Osteocyte (in vitro differentiated cells): ENCODE data around the gene CNPPD1. TPM values are rescaled to one million over a fixed set of nuclear protein-coding genes. Genes with fewer than 3 reads are reported as not detected.
A peak's percentile ranks its signal among the peaks of the same experiment; 100 is the strongest.

Experiments used
- DNase-seq: peaks from one replicate; pipeline ENCODE4 v3.0.0; 2021; ENCODE audit warnings: mixed read lengths; ENCODE audit not compliant: unreplicated experiment; ENCODE audit errors: extremely low spot score
- H3K27ac Mint-ChIP-seq: one replicate; pipeline ENCODE4 v1.8.0; 2021; ENCODE audit warnings: mild to moderate bottlenecking, mixed read lengths; ENCODE audit not compliant: unreplicated experiment
- H3K27me3 Mint-ChIP-seq: one replicate; pipeline ENCODE4 v1.8.0; 2021; ENCODE audit warnings: mixed read lengths; ENCODE audit not compliant: unreplicated experiment
- H3K36me3 Mint-ChIP-seq: one replicate; pipeline ENCODE4 v1.8.0; 2021; ENCODE audit warnings: mixed read lengths; ENCODE audit not compliant: unreplicated experiment
- H3K4me1 Mint-ChIP-seq: one replicate; pipeline ENCODE4 v1.8.0; 2021; ENCODE audit warnings: mixed read lengths; ENCODE audit not compliant: unreplicated experiment
- H3K4me3 Mint-ChIP-seq: one replicate; pipeline ENCODE4 v1.8.0; 2021; ENCODE audit warnings: mild to moderate bottlenecking, moderate library complexity, mixed read lengths; ENCODE audit not compliant: unreplicated experiment
- H3K9me3 Mint-ChIP-seq: one replicate; pipeline ENCODE4 v1.8.0; 2021; ENCODE audit warnings: mixed read lengths; ENCODE audit not compliant: unreplicated experiment
- total RNA-seq: library from RNA; stranded (reverse); gene quantifications from 2 replicates; pipeline ENCODE4 v1.2.1, GENCODE V29; 2021
- TF ChIP-seq, protein P1 (sequence below): fragments of 200-600 bp; sonication (generic); IDR thresholded peaks from 2 replicates; pipeline ENCODE4 v1.5.0; 2021; ENCODE audit warnings: antibody characterized with exemption, mild to moderate bottlenecking, moderate library complexity

The CNPPD1 gene
- total RNA-seq, 1 donor from 2014 or later = 45.7 TPM

DNA sequence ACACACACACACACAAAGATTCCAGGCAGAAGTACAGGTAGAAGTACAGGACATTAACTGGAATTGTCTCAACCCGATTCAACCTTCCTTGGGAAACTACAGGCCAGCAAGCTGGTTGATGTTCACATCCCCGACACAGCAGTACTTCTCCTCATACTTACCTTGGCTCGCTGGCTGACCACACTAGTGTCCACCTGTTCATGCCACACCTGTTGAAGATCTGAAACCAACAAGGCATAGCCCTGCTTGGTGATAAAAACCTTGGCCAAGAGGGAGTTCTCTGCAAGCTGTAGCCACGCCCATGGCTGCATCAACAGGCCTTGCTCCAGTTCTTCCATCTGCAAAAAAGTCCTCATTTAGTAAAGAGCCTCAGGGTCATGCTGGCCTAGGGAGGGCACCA is 18.7 kb downstream of the CNPPD1 start:
- no peaks in the 10 kb centered on the region for H3K9me3 Mint-ChIP-seq
- DNase-seq = no peak
- no peak overlapping the region for H3K27ac Mint-ChIP-seq
- TF ChIP-seq, protein P1, sequence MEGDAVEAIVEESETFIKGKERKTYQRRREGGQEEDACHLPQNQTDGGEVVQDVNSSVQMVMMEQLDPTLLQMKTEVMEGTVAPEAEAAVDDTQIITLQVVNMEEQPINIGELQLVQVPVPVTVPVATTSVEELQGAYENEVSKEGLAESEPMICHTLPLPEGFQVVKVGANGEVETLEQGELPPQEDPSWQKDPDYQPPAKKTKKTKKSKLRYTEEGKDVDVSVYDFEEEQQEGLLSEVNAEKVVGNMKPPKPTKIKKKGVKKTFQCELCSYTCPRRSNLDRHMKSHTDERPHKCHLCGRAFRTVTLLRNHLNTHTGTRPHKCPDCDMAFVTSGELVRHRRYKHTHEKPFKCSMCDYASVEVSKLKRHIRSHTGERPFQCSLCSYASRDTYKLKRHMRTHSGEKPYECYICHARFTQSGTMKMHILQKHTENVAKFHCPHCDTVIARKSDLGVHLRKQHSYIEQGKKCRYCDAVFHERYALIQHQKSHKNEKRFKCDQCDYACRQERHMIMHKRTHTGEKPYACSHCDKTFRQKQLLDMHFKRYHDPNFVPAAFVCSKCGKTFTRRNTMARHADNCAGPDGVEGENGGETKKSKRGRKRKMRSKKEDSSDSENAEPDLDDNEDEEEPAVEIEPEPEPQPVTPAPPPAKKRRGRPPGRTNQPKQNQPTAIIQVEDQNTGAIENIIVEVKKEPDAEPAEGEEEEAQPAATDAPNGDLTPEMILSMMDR = no peak
- H3K4me3 Mint-ChIP-seq = no peak overlapping the region
- H3K27me3 Mint-ChIP-seq = no peaks in the 10 kb centered on the region
- H3K4me1 Mint-ChIP-seq = peaks cover 14% of the 10 kb centered on the region
- H3K36me3 Mint-ChIP-seq = peaks cover 15% of the 10 kb centered on the region

DNA sequence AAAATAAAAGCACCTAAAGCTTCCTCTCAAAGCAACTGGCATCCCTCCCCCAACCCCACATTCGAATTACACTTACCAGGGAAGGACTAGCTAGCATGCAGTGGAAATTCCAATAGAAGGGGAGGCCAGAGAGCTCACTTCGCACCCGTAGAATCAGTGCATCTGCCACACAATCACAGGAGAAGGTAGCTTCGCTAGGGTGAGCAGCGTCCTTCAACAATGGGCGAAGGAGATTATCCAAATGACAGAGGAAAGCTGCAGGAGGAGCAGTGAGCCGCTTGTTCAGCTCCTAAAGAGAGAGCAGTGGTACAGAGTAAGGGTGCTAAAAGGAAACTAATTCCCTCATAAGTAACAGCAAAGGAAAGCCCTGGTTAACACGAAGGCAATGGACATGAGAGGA is 19.3 kb downstream of the CNPPD1 start:
- DNase-seq = no peak
- H3K27ac Mint-ChIP-seq = no peak overlapping the region
- H3K4me1 Mint-ChIP-seq = peaks cover 14% of the 10 kb centered on the region
- H3K9me3 Mint-ChIP-seq = no peaks in the 10 kb centered on the region
- H3K36me3 Mint-ChIP-seq = peaks cover 15% of the 10 kb centered on the region
- TF ChIP-seq, protein P1 = no peak
- no peak overlapping the region for H3K4me3 Mint-ChIP-seq
- H3K27me3 Mint-ChIP-seq = no peaks in the 10 kb centered on the region

DNA sequence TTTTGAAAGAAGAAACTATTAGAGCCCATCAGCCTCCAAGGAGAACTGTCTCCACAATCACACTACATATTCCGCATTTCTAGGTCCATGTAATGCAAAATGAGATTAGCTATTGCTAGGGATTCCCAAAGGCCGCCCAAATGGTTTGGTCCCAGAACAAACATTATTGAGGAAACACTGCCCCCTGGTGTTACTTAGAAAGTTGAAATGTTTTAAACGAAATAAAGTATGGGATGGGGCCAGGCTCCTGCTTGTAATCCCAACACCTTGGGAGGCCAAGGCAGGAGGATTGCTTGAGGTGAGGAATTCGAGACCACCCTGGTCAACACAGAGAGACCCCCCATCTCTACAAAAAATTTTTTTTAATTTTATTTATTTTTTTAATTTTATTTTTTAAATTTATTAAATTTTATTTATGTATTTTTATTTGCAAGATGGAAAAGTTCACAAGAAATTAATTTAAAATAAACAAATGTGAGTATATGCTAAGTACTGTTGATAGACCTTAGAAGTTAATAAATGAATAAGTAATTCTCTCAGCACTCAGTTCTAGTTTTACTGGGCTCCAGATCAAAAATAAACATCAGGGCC is 21.6 kb downstream of the CNPPD1 start:
- no peak for DNase-seq
- Mint-ChIP-seq H3K27ac (no peak overlapping the region), H3K4me3 (no peak overlapping the region), H3K4me1 (peaks cover 7% of the 10 kb centered on the region), H3K9me3 (no peaks in the 10 kb centered on the region), H3K27me3 (no peaks in the 10 kb centered on the region), H3K36me3 (peaks cover 19% of the 10 kb centered on the region)
- TF ChIP-seq, protein P1 = peak; percentile 68

DNA sequence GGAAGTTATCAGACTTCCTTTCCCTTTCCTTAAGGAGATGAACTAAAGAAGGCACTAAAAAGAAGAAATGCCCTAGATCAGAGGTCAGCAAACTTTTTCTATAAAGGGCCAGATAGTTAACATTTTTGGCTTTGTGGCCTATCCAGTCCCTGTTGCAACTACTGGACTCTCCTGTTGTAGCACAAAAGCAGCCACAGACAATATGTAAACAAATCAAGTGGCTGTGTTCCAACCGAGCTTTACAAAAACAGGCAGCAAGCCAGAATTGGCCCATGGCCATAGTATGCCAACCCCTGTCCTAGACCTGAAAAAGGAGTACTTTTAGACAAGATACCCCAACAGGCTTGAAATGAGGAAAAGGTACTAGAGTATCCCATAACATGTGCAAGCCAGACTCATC is 27.1 kb downstream of the CNPPD1 start:
- peaks cover 12% of the 10 kb centered on the region for H3K4me1 Mint-ChIP-seq
- TF ChIP-seq, protein P1 = no peak
- H3K9me3 Mint-ChIP-seq = no peaks in the 10 kb centered on the region

DNA sequence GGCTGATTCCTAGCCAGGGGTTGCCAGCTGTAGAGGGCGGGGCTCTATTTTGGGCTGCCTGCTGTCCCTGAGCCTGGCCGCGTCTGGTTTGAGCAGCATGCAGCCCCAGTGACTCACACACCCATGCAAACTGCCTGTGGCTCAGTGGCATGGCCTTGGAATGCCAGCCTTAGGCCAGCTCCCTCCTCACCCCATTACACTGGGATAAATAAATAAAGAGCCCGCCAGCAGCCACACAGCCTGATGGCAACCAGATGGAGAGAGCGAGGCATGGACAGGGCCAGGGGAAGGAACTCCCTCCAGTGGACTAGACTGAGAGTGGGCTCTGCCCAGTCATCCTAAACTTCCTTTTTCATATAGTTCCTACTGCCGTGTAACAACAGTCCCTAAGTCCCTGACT is 34.4 kb downstream of the CNPPD1 start:
- peak overlapping the region; percentile 66 for H3K27ac Mint-ChIP-seq
- peaks cover 29% of the 10 kb centered on the region for H3K4me1 Mint-ChIP-seq
- H3K36me3 Mint-ChIP-seq = peaks cover 37% of the 10 kb centered on the region
- H3K27me3 Mint-ChIP-seq = no peaks in the 10 kb centered on the region
- no peak overlapping the region for H3K4me3 Mint-ChIP-seq
- peaks cover 5% of the 10 kb centered on the region for H3K9me3 Mint-ChIP-seq
- DNase-seq = peak; percentile 93
- TF ChIP-seq, protein P1 = peak; percentile 68

More for the DNA sequence above, 27.1 kb downstream of the CNPPD1 start:
- Mint-ChIP-seq H3K4me3 (no peak overlapping the region), H3K36me3 (peaks cover 24% of the 10 kb centered on the region), H3K27me3 (no peaks in the 10 kb centered on the region), H3K27ac (no peak overlapping the region)
- no peak for DNase-seq
